Measurements from ENCODE around the gene ATL3.

GRCh38 chr11:63673579-63673978 lies 2.4 kb upstream of the ATL3 start:
- TF ChIP-seq CTCF (conservative IDR thresholded peaks at IDR 0.05; ENCODE audit: low read length) (no peak), EZH2phosphoT487 (IDR thresholded peaks at IDR 0.05; ENCODE audit: borderline replicate concordance) (no peak)
